Bronchial epithelial cell (primary cell): ENCODE data around the gene CLDN34. TPM values are rescaled to one million over a fixed set of nuclear protein-coding genes. Genes with fewer than 3 reads are reported as not detected.

Experiments used
- DNase-seq: peaks from one replicate; pipeline ENCODE4 v3.0.0-alpha.2; 2010; ENCODE audit warnings: low read depth
- FAIRE-seq: peaks from 2 replicates; lab custom pipeline; 2011; peaks lifted over from hg19 to GRCh38; lab: Jason Lieb, UNC
- H3K27me3 ChIP-seq: 2 replicates; pipeline ENCODE4 v1.5.1; 2011; ENCODE audit warnings: low read length; ENCODE audit not compliant: control insufficient read depth, insufficient read depth
- H3K36me3 ChIP-seq: 2 replicates; pipeline ENCODE4 v1.5.1; 2011; ENCODE audit warnings: low read length; ENCODE audit not compliant: control insufficient read depth, insufficient read depth
- H3K4me3 ChIP-seq: 2 replicates; pipeline ENCODE4 v1.5.1; 2011; ENCODE audit warnings: mild to moderate bottlenecking, low read depth, low read length, control low read depth
- CTCF ChIP-seq: IDR thresholded peaks from 2 replicates; pipeline ENCODE4 v1.5.1; 2011; ENCODE audit warnings: mild to moderate bottlenecking, moderate library complexity, low read length, control low read depth, inconsistent platforms; ENCODE audit not compliant: insufficient read depth, severe bottlenecking
- total RNA-seq: library from RNA; depleted of rRNA; stranded (reverse); fragments of >200 nt; gene quantifications from 2 replicates; pipeline ENCODE4 v1.2.1, GENCODE V29; 2014

Gene CLDN34
- total RNA-seq, 1 donor from 2014 or later: not detected

GRCh38 chrX:9992724-9993123 lies 25.6 kb downstream of the CLDN34 start:
- TF ChIP-seq CTCF: no peak
- H3K27me3 ChIP-seq: no peaks in the 10 kb centered on the region
- FAIRE-seq: no peak
- no peaks in the 10 kb centered on the region for H3K36me3 ChIP-seq
- H3K4me3 ChIP-seq: no peak overlapping the region
- no peak for DNase-seq

GRCh38 chrX:9995855-9996339 lies 28.7 kb downstream of the CLDN34 start:
- H3K36me3 ChIP-seq: no peaks in the 10 kb centered on the region
- FAIRE-seq (no peak), DNase-seq (peak; percentile 47)
- TF ChIP-seq CTCF: peak; percentile 88
- H3K27me3 ChIP-seq: no peaks in the 10 kb centered on the region
- H3K4me3 ChIP-seq: no peak overlapping the region

- no peak for FAIRE-seq
Observed at GRCh38 chrX:9997041-9997440, 29.9 kb downstream of the CLDN34 start.

GRCh38 chrX:9997524-9997923 lies 30.4 kb downstream of the CLDN34 start:
- Histone ChIP-seq H3K36me3 (no peaks in the 10 kb centered on the region), H3K4me3 (no peak overlapping the region), H3K27me3 (no peaks in the 10 kb centered on the region)
- no peak for FAIRE-seq
- no peak for TF ChIP-seq CTCF
- DNase-seq: no peak

More at GRCh38 chrX:9997041-9997440, 29.9 kb downstream of the CLDN34 start:
- H3K27me3 ChIP-seq: no peaks in the 10 kb centered on the region
- no peaks in the 10 kb centered on the region for H3K36me3 ChIP-seq
- no peak for TF ChIP-seq CTCF
- H3K4me3 ChIP-seq: no peak overlapping the region
- DNase-seq: no peak

- FAIRE-seq: no peak
- no peak for DNase-seq
- no peaks in the 10 kb centered on the region for H3K36me3 ChIP-seq
- no peak for TF ChIP-seq CTCF
- H3K4me3 ChIP-seq: no peak overlapping the region
- no peaks in the 10 kb centered on the region for H3K27me3 ChIP-seq
Observed at GRCh38 chrX:10001496-10001895, 34.3 kb downstream of the CLDN34 start.

GRCh38 chrX:10004832-10005475 lies 37.8 kb downstream of the CLDN34 start:
- FAIRE-seq (no peak), DNase-seq (no peak)
- Histone ChIP-seq H3K36me3 (no peaks in the 10 kb centered on the region), H3K4me3 (no peak overlapping the region), H3K27me3 (no peaks in the 10 kb centered on the region)
- TF ChIP-seq CTCF: no peak
